ENCODE measurements around the gene ETFA. TPM values are rescaled to one million over a fixed set of nuclear protein-coding genes. Genes with fewer than 3 reads are reported as not detected.

The ETFA gene
- total RNA-seq, 3 donors from 2014 or later = 172 to 286 (median 213) TPM

DNA sequence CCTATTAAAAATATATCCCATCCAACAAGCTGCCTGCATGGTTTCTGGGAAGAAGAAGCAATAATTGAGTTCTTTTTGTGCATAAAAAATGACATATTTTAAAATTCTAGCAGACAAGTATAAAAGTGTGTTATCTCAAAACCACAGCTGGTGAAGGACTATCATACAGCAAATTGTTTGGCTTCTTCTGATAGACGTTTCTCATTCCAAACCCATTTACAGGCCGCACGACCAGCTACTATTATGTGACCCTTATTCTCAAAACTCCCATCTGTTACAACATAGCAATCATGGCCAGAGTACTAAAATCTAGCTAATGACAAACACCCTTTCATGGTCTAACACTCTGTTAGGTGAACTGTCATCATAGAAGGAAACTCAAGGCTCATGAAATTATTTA, 21.7 kb downstream of the ETFA start:
- H3K9me3 ChIP-seq = no peaks in the 10 kb centered on the region
- ATAC-seq (no peak), DNase-seq (no peak)
- TF ChIP-seq, protein P1, sequence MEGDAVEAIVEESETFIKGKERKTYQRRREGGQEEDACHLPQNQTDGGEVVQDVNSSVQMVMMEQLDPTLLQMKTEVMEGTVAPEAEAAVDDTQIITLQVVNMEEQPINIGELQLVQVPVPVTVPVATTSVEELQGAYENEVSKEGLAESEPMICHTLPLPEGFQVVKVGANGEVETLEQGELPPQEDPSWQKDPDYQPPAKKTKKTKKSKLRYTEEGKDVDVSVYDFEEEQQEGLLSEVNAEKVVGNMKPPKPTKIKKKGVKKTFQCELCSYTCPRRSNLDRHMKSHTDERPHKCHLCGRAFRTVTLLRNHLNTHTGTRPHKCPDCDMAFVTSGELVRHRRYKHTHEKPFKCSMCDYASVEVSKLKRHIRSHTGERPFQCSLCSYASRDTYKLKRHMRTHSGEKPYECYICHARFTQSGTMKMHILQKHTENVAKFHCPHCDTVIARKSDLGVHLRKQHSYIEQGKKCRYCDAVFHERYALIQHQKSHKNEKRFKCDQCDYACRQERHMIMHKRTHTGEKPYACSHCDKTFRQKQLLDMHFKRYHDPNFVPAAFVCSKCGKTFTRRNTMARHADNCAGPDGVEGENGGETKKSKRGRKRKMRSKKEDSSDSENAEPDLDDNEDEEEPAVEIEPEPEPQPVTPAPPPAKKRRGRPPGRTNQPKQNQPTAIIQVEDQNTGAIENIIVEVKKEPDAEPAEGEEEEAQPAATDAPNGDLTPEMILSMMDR (IDR thresholded peaks at IDR 0.05) = no peak
- H3K4me1 ChIP-seq (ENCODE audit: low read depth) = no peaks in the 10 kb centered on the region
- H3K36me3 ChIP-seq (ENCODE audit: low read depth) = no peaks in the 10 kb centered on the region
- intact Hi-C loops (cut with DNase I, micrococcal nuclease) = no loop called here
- no peak overlapping the region for H3K4me3 ChIP-seq

GRCh38 chr15:76286271-76286879, 24.9 kb downstream of the ETFA start:
- intact Hi-C loops (cut with DNase I, micrococcal nuclease) = no loop called here
- Histone ChIP-seq H3K4me1 (ENCODE audit: low read depth) (no peaks in the 10 kb centered on the region), H3K9me3 (no peaks in the 10 kb centered on the region), H3K36me3 (ENCODE audit: low read depth) (no peaks in the 10 kb centered on the region), H3K4me3 (no peak overlapping the region)
- TF ChIP-seq, protein P1 (IDR thresholded peaks at IDR 0.05) = no peak
- ATAC-seq (peak; percentile 81), DNase-seq (peak in 1 of 3 donors; percentile 14)

- Histone ChIP-seq H3K36me3 (ENCODE audit: low read depth) (no peaks in the 10 kb centered on the region), H3K4me1 (ENCODE audit: low read depth) (no peaks in the 10 kb centered on the region), H3K9me3 (no peaks in the 10 kb centered on the region), H3K4me3 (no peak overlapping the region)
- intact Hi-C loops (cut with DNase I, micrococcal nuclease) = no loop called here
- TF ChIP-seq, protein P1 (IDR thresholded peaks at IDR 0.05) = no peak
- ATAC-seq (no peak), DNase-seq (no peak)
Measured at GRCh38 chr15:76285241-76285825, 25.9 kb downstream of the ETFA start.

- Histone ChIP-seq H3K4me1 (ENCODE audit: low read depth) (no peaks in the 10 kb centered on the region), H3K9me3 (no peaks in the 10 kb centered on the region), H3K4me3 (no peak overlapping the region), H3K36me3 (ENCODE audit: low read depth) (no peaks in the 10 kb centered on the region)
- intact Hi-C loops (cut with DNase I, micrococcal nuclease) = no loop called here
- no peak for ATAC-seq
- DNase-seq = no peak
- TF ChIP-seq, protein P1 (IDR thresholded peaks at IDR 0.05) = no peak
Measured at GRCh38 chr15:76282465-76282864, 28.8 kb downstream of the ETFA start.

GRCh38 chr15:76278651-76279050, 32.6 kb downstream of the ETFA start:
- DNase-seq (no peak), ATAC-seq (no peak)
- intact Hi-C loops (cut with DNase I, micrococcal nuclease) = no loop called here
- Histone ChIP-seq H3K9me3 (no peaks in the 10 kb centered on the region), H3K4me1 (ENCODE audit: low read depth) (no peaks in the 10 kb centered on the region), H3K4me3 (no peak overlapping the region), H3K36me3 (ENCODE audit: low read depth) (no peaks in the 10 kb centered on the region)
- TF ChIP-seq, protein P1 (IDR thresholded peaks at IDR 0.05) = no peak

Data from mucosa of descending colon (tissue), 3 donors.